HG03520 (cell line): ENCODE data around the gene C2orf92.

ENCODE experiments used
- ATAC-seq: cut with Tn5 transposase; IDR thresholded peaks from one replicate; pipeline ENCODE4 v1.9.1; 2021; ENCODE audit warnings: mild to moderate bottlenecking, moderate library complexity; ENCODE audit not compliant: unreplicated experiment

Gene C2orf92

DNA sequence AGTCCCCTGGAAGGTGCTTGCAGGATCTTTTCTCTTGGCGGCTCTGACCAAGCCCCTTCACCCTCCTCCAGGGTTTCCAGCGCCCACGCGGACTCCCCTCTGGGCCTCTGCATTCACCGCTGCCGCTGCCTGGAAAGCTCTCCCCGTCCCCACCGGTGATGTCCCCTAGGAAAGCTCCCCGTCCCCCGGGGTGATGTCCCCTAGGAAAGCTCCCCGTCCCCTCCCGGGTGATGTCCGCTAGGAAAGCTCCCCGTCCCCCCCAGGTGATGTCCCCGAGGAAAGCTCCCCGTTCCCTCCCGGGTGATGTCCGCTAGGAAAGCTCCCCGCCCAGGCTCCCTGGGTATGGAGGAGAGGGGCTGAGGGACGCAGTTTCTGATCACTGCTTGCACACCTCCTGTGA, 71.7 kb downstream of the C2orf92 start:
- ATAC-seq = no peak

DNA sequence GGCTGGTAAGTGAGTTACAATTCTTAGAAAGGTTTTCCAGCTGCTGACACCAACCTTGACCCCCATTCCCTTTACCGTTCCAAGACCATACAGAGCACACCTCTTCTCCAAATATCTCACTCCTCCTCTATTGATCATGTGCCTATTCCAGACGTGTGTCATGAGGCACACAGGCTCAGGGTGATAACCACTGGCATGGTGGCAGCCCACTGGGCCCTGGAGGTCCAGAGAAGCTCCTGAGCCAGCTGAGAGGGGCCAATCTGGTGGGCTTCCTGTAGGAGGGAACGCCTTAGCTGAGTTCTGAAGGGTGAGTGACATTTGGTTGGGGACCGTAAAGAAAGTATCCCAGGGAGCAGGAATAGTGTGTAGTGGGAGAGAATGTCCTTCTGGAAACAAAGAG, 72.2 kb downstream of the C2orf92 start:
- no peak for ATAC-seq

DNA sequence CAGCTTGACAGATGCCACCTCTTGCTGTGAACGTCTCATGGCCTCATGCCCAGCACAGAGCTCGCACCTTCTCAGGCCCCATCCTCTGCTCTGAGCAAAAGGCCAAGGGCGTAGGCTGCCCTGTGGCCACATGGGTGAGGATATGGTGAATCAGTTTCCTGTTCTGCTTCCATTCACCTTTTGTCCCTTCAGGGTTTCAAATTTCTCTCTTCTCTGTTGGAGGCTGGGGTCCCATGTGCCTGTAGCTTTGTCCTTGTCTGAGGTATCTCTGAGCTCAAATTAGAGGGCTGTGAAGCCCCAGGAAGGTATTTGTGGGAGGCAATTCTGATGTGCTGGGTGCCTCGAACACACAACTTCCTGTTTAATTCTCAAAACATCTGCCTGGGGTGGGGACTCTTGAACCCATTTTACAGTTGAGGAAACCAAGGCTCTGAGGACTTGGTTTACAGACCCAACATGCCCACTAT, 72.9 kb downstream of the C2orf92 start:
- ATAC-seq = no peak

DNA sequence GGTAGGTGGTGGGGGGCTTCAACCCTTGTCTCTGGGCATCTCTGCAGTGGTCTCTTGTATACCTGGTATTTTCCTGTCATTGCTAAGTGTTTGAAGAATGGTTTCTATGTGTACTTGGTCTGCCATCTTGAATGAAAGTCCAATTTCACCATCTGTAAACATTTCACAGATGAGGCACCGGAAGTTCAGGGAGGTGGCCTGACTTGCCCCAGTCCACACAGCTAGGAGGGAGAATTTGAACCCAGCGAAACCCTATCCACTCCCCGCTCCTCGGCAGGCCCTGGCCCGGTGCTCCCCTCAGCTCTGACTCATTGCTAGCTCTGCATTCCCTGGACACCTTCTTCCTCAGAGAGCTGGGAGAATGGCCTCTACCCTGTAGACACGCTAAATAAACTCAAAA, 74.4 kb downstream of the C2orf92 start:
- no peak for ATAC-seq

DNA sequence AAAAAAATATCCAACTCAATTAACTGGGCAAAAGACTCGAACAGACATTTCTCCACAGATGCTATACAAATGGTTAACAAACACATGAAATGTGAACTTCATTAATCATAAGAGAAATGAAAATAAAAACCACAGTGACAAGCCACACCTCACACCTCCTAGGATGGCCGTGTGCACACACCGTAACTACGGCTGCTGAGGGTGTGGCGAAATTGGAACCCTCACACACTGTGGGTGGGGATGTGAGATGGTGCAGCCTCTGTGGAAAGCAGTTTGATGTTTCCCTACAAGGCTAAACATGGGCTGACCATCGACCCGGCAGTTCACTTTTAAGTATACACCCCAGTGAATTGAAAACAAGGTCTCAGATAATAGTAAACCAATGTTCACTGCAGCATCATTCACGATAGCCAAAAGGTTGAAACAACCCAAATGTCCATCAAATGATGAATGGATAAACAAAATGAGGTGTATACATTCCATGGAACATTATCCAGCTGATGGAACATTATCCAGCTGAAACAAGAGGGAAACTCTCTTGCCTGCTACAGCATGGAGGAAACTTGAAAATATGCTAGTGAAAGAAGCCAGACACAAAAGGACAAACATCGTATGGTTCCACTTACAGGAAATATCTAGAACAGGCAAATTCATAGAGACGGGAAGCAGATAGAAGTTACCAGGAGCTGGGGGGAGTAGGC, 76.1 kb downstream of the C2orf92 start:
- no peak for ATAC-seq

DNA sequence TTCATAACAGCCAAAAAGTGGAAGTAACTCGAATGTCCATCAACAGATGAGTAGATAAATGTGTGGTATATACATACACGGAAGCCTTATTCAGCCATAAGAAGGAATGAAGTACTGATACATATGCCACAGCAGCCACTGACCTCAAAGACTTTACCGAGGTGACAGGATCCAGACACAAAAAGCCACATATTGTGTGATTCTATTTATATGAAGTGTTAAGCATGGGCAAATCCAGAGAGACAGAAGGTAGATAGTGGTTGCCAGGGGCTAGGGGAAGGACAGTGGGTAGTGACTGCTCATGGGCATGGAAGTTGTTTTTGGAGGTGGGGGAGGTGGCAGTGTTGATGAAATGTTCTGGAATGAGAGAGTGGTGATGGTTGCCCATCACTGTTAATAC, 77.8 kb downstream of the C2orf92 start:
- ATAC-seq = no peak

DNA sequence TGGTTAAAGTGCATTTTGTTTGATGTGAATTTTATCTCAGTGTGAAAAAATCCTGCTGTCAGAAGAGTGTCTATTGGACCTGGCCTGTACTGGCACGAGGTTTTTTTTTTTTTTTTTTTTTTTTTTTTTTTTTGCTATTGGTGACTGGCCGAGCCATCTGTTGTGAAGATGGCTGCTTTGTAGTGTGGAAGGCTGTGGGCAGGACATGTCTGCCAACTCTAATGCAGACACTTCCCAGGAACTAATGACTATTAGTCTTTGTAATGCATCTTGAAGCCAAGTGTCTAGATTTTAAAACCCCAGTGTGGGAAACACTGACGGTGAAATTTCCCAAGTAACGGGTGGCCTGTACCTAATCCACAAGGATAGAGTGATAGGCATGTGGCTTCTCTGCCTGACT, 78.2 kb downstream of the C2orf92 start:
- ATAC-seq = no peak

DNA sequence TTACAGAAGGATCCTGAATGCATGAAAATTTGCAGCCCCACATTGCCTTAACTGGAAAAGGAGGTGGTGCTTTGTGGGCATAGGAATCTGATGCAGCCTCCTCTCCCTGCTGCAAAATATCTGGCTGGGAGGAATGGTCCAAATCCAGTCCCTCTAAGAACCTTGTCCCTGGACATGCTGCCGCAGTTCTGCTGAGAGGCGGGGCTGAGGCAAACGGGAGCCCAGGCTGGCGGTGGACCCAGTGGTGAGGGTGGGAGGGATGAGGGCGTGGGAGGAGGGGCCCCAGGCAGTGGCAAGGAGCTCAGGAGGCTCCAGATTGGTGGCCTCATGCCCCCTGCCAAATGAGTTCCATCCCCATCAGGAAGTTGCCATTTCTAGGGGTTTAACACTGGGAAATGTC, 80.1 kb downstream of the C2orf92 start:
- ATAC-seq = no peak

DNA sequence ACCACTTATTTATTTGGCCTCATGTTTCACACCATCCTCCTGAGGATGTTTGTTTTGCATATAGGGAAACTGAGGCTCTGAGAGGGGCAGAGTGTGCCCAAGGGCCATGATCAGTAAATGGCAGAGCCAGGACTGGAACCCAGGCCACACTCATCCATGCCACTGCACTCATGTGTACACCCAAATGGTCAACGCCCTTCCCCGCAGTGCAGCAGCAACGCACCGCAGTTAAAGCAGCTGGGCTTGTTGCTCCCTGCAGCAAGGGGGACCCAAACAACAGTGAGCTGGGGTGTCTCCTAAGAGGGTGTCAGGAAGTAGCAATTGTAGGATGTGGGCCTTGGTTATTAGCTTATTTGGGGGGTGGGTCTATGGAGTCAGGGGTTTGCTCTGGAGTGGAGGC, 80.5 kb downstream of the C2orf92 start:
- no peak for ATAC-seq

DNA sequence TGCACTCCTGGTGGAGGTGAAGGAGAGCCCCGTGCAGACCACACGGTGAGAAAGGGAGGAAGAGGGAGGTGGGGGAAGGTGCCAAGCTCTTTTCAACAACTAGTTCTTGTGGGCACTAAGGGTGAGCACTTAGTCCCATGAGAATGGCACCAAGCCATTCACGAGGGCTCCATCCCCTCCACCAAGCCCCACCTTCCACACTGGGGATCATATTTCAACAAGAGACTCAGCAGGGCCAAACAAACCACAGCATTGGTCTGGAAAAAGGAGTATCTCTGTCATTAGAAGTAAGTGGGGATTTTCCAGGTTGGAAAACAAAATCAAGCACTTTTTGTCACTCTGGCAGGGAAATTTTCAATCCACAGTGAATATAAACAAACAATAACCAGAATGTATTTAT, 82.2 kb downstream of the C2orf92 start:
- ATAC-seq = no peak
